ENCODE data around the gene BRD4. TPM values are rescaled to one million over a fixed set of nuclear protein-coding genes. Genes with fewer than 3 reads are reported as not detected.

Gene BRD4
- total and polyA plus RNA-seq, 10 of the 15 experiments (the other 5 are each of a cell fraction or from before 2014, with no cell fraction given), result 5.3 to 84.4 (median 11.8) TPM

- in situ Hi-C loops (cut with MboI) (loop anchor here (5.0 kb wide), 1 partner anchor 289 kb away; no protein-coding TSS in a partner anchor), intact Hi-C loops (cut with micrococcal nuclease; ENCODE audit: unreplicated experiment) (no loop called here)
- TF ChIP-seq RUNX3 (IDR thresholded peaks at IDR 0.05; ENCODE audit: low read length) (no peak), ELK1 (IDR thresholded peaks at IDR 0.05; ENCODE audit: low read depth, low read length) (no peak), NFIC (IDR thresholded peaks at IDR 0.05; ENCODE audit: low read depth, low read length) (no peak), SMC3 (IDR thresholded peaks at IDR 0.05; ENCODE audit: borderline replicate concordance, low read length) (no peak), CREB1 (IDR thresholded peaks at IDR 0.05; ENCODE audit: low read depth) (no peak), GATAD2B (conservative IDR thresholded peaks at IDR 0.05; ENCODE audit: low read depth) (no peak), ZNF207 (IDR thresholded peaks at IDR 0.05; ENCODE audit: borderline replicate concordance) (no peak), CBFB (IDR thresholded peaks at IDR 0.05; ENCODE audit: low read depth) (no peak), SMAD5 (IDR thresholded peaks at IDR 0.05; ENCODE audit: low read depth) (no peak), MLLT1 (IDR thresholded peaks at IDR 0.05) (no peak), IRF5 (IDR thresholded peaks at IDR 0.05; ENCODE audit: borderline replicate concordance) (no peak), SUZ12 (IDR thresholded peaks at IDR 0.05; ENCODE audit: unreplicated experiment) (no peak), ZNF274 (IDR thresholded peaks at IDR 0.05; ENCODE audit: insufficient read depth, insufficient read length) (no peak), STAT3 (IDR thresholded peaks at IDR 0.05; ENCODE audit: low read depth, low read length) (no peak)
- Histone ChIP-seq H3K36me3 (ENCODE audit: control insufficient read depth in 2 of 2, insufficient read depth in 2 of 2, low read length in 1 of 2) (peaks cover 34 to 69% of the 10 kb centered on the region in 2 experiments), H3K9me3 (replicated peaks; ENCODE audit: control insufficient read depth, insufficient read depth, low read length) (no peaks in the 10 kb centered on the region), H2AFZ (ENCODE audit: control insufficient read depth, low read depth, low read length) (no peak overlapping the region), H4K20me1 (ENCODE audit: control insufficient read depth, insufficient read depth) (peaks cover 14% of the 10 kb centered on the region), H3K27ac (ENCODE audit: control insufficient read depth, insufficient read depth) (no peak overlapping the region), H3K4me2 (ENCODE audit: control insufficient read depth, insufficient read depth) (no peak overlapping the region), H3K27me3 (replicated peaks in 1 of 2; ENCODE audit: control insufficient read depth in 2 of 2, insufficient read depth in 2 of 2, low read length in 1 of 2) (no peaks in the 10 kb centered on the region), H3K4me1 (ENCODE audit: control insufficient read depth, insufficient read depth, low read length) (no peaks in the 10 kb centered on the region), H3K79me2 (ENCODE audit: control insufficient read depth, insufficient read depth, low read length) (peaks cover 17% of the 10 kb centered on the region), H3K9ac (ENCODE audit: control insufficient read depth, insufficient read depth, low read length) (no peak overlapping the region), H3K4me3 (no peak overlapping the region)
- POLR2A ChIA-PET, result no interaction called here
- no peak for FAIRE-seq
- SMC1A ChIA-PET (ENCODE audit: uncharacterized antibody, unreplicated experiment), result no interaction called here
- BruUV-seq (replicated peaks), result TSS peak; percentile 32
- no peak for ATAC-seq
- CTCF ChIA-PET, result no interaction called here
- WGBS (ENCODE audit: insufficient coverage, insufficient replicate concordance, low lambda C conversion rate, missing lambda C conversion rate), result 76% methylated on average over 12 of the region's 12 CpGs
- DNase-seq (ENCODE audit: low read depth, low spot score), result no peak
- RAD21 ChIA-PET (ENCODE audit: unreplicated experiment), result no interaction called here
These were observed 64.0 kb downstream of the BRD4 start for GRCh38 chr19:15268192-15268927.
